Endodermal cell (in vitro differentiated cells): Measurements from ENCODE around the gene UBIAD1. TPM values are rescaled to one million over a fixed set of nuclear protein-coding genes. Genes with fewer than 3 reads are reported as not detected.

ENCODE experiments used
- DNase-seq: peaks from one replicate; pipeline ENCODE4 v3.0.0-alpha.2; 2017
- H3K27ac ChIP-seq: 2 replicates; pipeline ENCODE4 v1.5.1; 2013; ENCODE audit warnings: mild to moderate bottlenecking, low read depth, low read length, moderate library complexity
- H3K27me3 ChIP-seq: 2 replicates; pipeline ENCODE4 v1.6.1; 2013; ENCODE audit warnings: mild to moderate bottlenecking, low read length, moderate library complexity; ENCODE audit not compliant: insufficient read depth, control insufficient read depth, poor library complexity, severe bottlenecking
- H3K36me3 ChIP-seq: 2 replicates; pipeline ENCODE4 v1.7.0; 2013; ENCODE audit warnings: mild to moderate bottlenecking, low read length, moderate library complexity; ENCODE audit not compliant: control insufficient read depth, insufficient read depth
- H3K4me1 ChIP-seq: one replicate; pipeline ENCODE4 v1.7.0; 2013; ENCODE audit warnings: low read length; ENCODE audit not compliant: control insufficient read depth, insufficient read depth
- H3K4me3 ChIP-seq: 2 replicates; pipeline ENCODE4 v1.5.1; 2013; ENCODE audit warnings: mild to moderate bottlenecking, low read length, moderate library complexity
- H3K9ac ChIP-seq: 2 replicates; pipeline ENCODE4 v1.6.1; 2013; ENCODE audit warnings: mild to moderate bottlenecking, low read length, moderate library complexity; ENCODE audit not compliant: poor library complexity, severe bottlenecking; ENCODE audit errors: extremely low read depth
- H3K9me3 ChIP-seq: 2 replicates; pipeline ENCODE4 v1.6.1; 2013; ENCODE audit warnings: mild to moderate bottlenecking, low read length, moderate library complexity; ENCODE audit not compliant: control insufficient read depth
- H3K27ac Mint-ChIP-seq: 2 replicates; pipeline ENCODE4 v1.8.0; 2020; ENCODE audit warnings: mixed read lengths
- H3K27me3 Mint-ChIP-seq: 2 replicates; pipeline ENCODE4 v1.8.0; 2021; ENCODE audit warnings: mild to moderate bottlenecking, mixed read lengths; ENCODE audit not compliant: insufficient read depth
- H3K36me3 Mint-ChIP-seq: 2 replicates; pipeline ENCODE4 v1.8.0; 2020; ENCODE audit warnings: low read depth, mixed read lengths
- H3K4me1 Mint-ChIP-seq: 2 replicates; pipeline ENCODE4 v1.8.0; 2020; ENCODE audit warnings: mixed read lengths
- H3K4me3 Mint-ChIP-seq: 2 replicates; pipeline ENCODE4 v1.8.0; 2020; ENCODE audit warnings: mild to moderate bottlenecking, moderate library complexity, mixed read lengths
- H3K9me3 Mint-ChIP-seq: 2 replicates; pipeline ENCODE4 v1.8.0; 2020; ENCODE audit warnings: mild to moderate bottlenecking, mixed read lengths
- CTCF ChIP-seq: fragments of 200-600 bp; sonication (generic); conservative IDR thresholded peaks from 2 replicates; pipeline ENCODE4 v1.5.0; 2021; ENCODE audit warnings: antibody characterized with exemption, mild to moderate bottlenecking
- WGBS, 2 experiments: methylation state at CpG; one replicate each; pipeline versions ENCODE4 v1.1.5 to v1.1.7; 2013; ENCODE audit warnings: missing lambda C conversion rate in 2 of 2, mixed read lengths in 1 of 2; ENCODE audit not compliant: insufficient coverage in 1 of 2, insufficient read length in 1 of 2; 5-methylcytosine and 5-hydroxymethylcytosine counted together
- total RNA-seq, 2 donors: library from RNA; stranded (reverse); fragmentation: NEBNext Ultra II Directional in 1 of 2; extraction: Animal tissue kit (Norgen Biotek cat#: 25700) in 1 of 2; gene quantifications; 2 replicates in 1 of 2; 3 replicates in 1 of 2; pipeline ENCODE4 v1.2.1, GENCODE V29; 2021

The UBIAD1 gene
- total RNA-seq, 2 donors from 2014 or later, result 12.9 to 15.9 TPM

GRCh38 chr1:11316701-11317100 is 43.7 kb downstream of the UBIAD1 start:
- Histone ChIP-seq H3K9me3 (no peaks in the 10 kb centered on the region), H3K36me3 (no peaks in the 10 kb centered on the region), H3K4me3 (no peak overlapping the region), H3K27me3 (no peaks in the 10 kb centered on the region), H3K9ac (no peak overlapping the region), H3K4me1 (peaks cover 8% of the 10 kb centered on the region), H3K27ac (no peak overlapping the region)
- Mint-ChIP-seq H3K9me3 (no peaks in the 10 kb centered on the region), H3K36me3 (no peaks in the 10 kb centered on the region), H3K27me3 (peaks cover 1% of the 10 kb centered on the region), H3K27ac (no peak overlapping the region), H3K4me1 (peaks cover 13% of the 10 kb centered on the region), H3K4me3 (no peak overlapping the region)
- no peak for DNase-seq
- WGBS, 2 experiments, result 73 to 91% methylated on average over 4 to 6 of the region's 6 CpGs
- no peak for TF ChIP-seq CTCF

DNA sequence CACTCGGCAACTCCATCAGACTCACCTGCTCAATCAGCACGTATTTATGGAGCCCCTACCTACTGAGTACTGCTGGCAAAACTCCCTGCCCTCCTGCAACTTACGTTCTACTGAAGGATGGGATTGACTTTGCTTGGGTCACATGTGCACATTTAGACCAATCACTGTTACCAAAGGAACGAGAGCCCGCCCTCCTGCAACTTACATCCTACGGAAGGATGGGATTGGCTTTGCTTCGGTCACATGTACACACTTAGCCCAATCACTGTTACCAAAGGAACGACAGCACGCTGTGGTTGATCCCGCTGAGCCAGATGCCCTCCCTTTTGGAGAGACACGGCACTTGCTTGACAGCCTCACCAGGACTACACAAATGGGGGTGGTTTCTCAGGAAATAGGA is 46.0 kb downstream of the UBIAD1 start:
- 94 to 100% methylated on average over 5 to 11 of the region's 11 CpGs for WGBS, 2 experiments
- no peak overlapping the region for H3K4me3 Mint-ChIP-seq
- H3K9me3 Mint-ChIP-seq, result no peaks in the 10 kb centered on the region
- H3K36me3 Mint-ChIP-seq, result no peaks in the 10 kb centered on the region
- H3K27me3 Mint-ChIP-seq, result peaks cover 4% of the 10 kb centered on the region
- no peak overlapping the region for H3K9ac ChIP-seq
- DNase-seq, result no peak
- no peak overlapping the region for H3K27ac Mint-ChIP-seq
- no peak for TF ChIP-seq CTCF
- H3K36me3 ChIP-seq, result no peaks in the 10 kb centered on the region
- H3K27me3 ChIP-seq, result no peaks in the 10 kb centered on the region
- peaks cover 2% of the 10 kb centered on the region for H3K4me1 Mint-ChIP-seq
- peaks cover 2% of the 10 kb centered on the region for H3K4me1 ChIP-seq
- no peak overlapping the region for H3K27ac ChIP-seq
- no peaks in the 10 kb centered on the region for H3K9me3 ChIP-seq
- H3K4me3 ChIP-seq, result no peak overlapping the region

- H3K9ac ChIP-seq, result no peak overlapping the region
- no peaks in the 10 kb centered on the region for H3K9me3 ChIP-seq
- 29 to 35% methylated on average over 7 to 15 of the region's 15 CpGs for WGBS, 2 experiments
- peak; percentile 94 for DNase-seq
- no peak overlapping the region for H3K27ac Mint-ChIP-seq
- H3K4me1 Mint-ChIP-seq, result peaks cover 11% of the 10 kb centered on the region
- H3K36me3 Mint-ChIP-seq, result no peaks in the 10 kb centered on the region
- H3K27ac ChIP-seq, result no peak overlapping the region
- peaks cover 4% of the 10 kb centered on the region for H3K27me3 Mint-ChIP-seq
- H3K4me1 ChIP-seq, result no peaks in the 10 kb centered on the region
- H3K4me3 Mint-ChIP-seq, result no peak overlapping the region
- no peaks in the 10 kb centered on the region for H3K27me3 ChIP-seq
- H3K36me3 ChIP-seq, result no peaks in the 10 kb centered on the region
- no peak overlapping the region for H3K4me3 ChIP-seq
- TF ChIP-seq CTCF, result peak; percentile 98
- no peaks in the 10 kb centered on the region for H3K9me3 Mint-ChIP-seq
Observed at GRCh38 chr1:11320153-11320936, 47.3 kb downstream of the UBIAD1 start.
